Urothelium cell line (cell line): ENCODE measurements around the gene GAB4.
"Not testable (repeated sequence)": the region's sequence is repeated elsewhere in the genome, so short reads cannot be mapped to it uniquely, and the experiment has no call there.

Experiments used
- DNase-seq: peaks from one replicate; pipeline ENCODE4 v3.0.0; 2011; ENCODE audit warnings: low spot score, mixed read lengths
- FAIRE-seq: peaks from 2 replicates; lab custom pipeline; 2011; peaks lifted over from hg19 to GRCh38; lab: Jason Lieb, UNC

The GAB4 gene

GRCh38 chr22:16960220-16960883 is 47.7 kb downstream of the GAB4 start:
- no peak for DNase-seq
- FAIRE-seq: no peak

DNA sequence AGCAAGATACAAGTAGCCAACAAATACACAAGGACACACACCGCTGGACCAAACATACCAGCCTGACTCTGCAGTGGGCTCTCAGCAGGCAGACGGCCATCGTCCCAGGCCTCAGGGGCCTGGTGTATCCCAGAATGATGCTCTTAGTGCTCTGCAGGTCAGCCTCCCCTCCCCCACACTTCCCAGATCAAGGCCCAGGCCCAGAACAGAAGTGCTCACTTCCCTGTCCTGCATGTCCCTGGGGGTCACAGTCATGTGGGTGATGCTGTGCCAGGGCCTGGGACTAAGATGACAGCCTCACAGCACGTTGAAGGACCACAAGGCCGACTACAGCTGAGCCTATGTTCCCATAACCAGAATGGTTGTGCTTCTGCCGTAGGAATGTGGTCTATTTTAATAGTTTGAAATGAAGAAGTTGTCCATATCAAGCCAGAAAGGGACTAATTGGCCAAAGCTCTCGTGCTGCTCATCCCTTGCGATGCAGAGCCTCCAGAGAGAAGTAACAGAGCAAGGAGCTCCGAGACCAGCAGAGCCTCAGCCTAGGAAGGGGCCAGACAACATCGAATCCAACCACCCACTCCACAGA is 48.6 kb downstream of the GAB4 start:
- no peak for FAIRE-seq
- no peak for DNase-seq

DNA sequence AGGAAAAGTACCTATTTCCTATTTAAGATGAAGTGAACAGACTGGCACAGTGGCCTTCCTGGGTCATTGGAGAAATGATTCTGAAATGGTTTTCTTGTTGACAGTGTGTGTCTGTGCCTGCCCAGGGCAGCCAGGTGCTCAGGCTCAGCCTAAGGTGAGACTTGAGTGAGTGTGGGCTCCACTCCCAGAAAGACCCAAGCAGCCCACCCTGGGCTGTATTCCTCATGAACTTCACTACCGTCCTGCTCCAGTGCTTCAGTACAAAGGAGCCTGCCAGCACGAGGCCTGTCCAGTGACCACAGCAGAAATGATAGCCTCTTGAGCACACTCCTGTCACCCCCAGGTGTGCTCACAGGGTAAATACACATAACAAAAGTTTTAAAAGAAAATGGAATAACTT is 49.5 kb downstream of the GAB4 start:
- DNase-seq (no peak), FAIRE-seq (no peak)

GRCh38 chr22:16957781-16958180 is 50.2 kb downstream of the GAB4 start:
- FAIRE-seq: no peak
- DNase-seq: no peak

- DNase-seq: no peak
- FAIRE-seq: no peak
Observed at GRCh38 chr22:16956290-16956689, 51.7 kb downstream of the GAB4 start.

- no peak for FAIRE-seq
- DNase-seq: peak; percentile 22
Observed at GRCh38 chr22:16955678-16956210, 52.3 kb downstream of the GAB4 start.

DNA sequence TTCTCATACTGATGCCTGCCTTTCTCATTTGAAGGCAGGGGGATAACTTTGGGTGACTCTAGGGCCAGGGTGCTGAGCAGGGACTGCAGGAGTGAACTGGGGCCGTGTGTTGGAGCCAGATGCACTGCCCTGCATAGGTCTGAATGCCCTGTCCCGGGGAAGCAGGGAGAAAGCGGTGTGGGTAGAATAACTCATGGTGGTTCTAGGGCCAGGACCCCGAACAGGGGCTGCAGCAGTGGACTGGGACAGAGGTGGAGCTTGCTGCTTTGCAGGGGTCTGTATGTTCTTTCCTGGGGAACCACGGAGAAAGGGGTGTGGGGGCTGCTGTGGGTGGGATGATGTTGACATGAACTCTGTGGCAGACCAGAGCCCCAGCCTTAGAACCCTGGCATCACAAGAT is 52.9 kb downstream of the GAB4 start:
- no peak for DNase-seq
- no peak for FAIRE-seq

DNA sequence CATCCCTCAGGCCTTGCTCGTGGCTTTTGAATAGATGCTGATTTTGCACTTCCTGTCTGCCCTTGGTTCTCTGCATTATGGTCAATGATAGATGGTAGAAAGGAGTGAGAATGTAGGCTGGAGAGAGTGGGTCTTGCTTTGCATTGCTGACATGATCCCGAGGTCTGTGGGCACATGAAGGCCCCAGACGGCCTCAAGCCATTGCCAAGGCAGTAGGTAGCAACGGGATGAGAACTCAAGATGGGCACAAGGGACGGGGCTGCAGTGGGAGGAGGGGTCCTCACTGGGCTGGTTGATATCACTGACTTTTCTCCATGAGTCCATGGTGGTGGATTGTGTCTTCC is 54.0 kb downstream of the GAB4 start:
- no peak for FAIRE-seq
- DNase-seq: no peak

GRCh38 chr22:16953206-16954059 is 54.6 kb downstream of the GAB4 start:
- no peak for FAIRE-seq
- DNase-seq: no peak

- peak; percentile 17 for DNase-seq
- FAIRE-seq: no peak
Observed at GRCh38 chr22:16949561-16949960, 58.5 kb downstream of the GAB4 start.

- no peak for FAIRE-seq
- DNase-seq: no peak
Observed at GRCh38 chr22:16937811-16938210, 70.2 kb downstream of the GAB4 start.

GRCh38 chr22:16937209-16937608 is 70.8 kb downstream of the GAB4 start:
- not testable (repeated sequence) for DNase-seq, FAIRE-seq

- no peak for DNase-seq
- no peak for FAIRE-seq
Observed at GRCh38 chr22:16936625-16937024, 71.4 kb downstream of the GAB4 start.

DNA sequence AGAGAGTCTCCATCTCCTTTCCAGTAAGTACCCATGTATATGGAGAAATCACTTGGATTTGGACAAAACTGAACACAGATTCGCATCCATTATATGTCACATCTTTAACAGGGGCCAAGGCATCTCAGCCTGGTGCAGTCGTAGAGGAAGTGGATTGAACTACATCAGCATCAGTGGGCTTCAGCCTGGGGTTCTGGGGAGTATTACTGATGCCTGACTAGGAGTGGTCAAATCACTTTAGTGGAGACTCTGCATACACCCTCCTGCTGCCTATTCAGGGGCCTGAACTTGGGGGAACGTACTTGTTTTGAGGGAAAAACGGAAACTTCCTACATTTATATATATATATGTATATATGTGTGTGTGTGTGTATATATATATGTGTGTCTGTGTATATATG is 72.8 kb downstream of the GAB4 start:
- no peak for FAIRE-seq

DNA sequence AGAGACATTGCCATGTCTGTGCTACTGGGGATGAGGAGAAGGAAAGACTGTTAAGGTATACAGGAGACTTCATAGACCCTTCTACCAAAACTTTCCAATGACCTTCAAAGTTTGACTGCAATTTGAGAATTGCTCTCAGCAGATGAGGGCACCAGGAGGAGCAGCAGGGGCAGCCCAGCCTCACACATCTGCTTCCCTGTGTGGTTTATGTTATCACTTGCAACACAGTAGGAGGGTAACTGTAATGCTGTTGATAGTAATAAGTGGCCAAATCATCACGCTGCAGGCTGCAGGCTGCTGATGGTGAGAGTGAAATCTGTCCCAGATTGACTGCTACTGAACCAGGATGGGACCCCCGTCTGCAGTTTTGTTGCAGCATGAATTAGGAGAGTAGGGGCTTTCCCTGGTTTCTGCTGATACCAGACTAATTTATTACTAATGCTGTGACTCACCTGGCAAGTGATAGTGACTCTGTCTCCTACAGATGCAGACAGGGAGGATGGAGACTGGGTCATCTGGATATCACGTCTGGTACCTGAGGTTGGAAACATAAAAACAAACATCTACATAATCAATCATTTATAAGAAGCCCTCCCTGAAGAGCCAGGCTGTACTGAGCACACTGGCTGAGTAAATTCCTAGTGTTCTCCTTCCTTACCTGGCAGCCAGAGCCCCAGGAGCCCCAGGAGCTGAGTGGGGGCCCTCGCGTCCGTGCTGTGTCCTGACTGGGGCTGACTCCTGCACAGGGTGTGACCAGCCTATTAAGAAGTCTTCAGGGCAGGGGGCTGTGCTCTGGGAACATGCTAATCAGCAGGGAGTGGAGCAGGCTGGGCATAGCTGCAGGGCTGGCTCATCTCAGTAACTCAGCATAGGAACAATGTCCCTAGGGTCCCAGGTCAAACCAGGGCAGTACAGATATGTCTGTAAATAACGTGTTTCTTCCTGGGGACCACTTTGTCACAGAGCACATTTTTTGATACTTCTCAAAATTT is 74.4 kb downstream of the GAB4 start:
- no peak for FAIRE-seq
- no peak for DNase-seq

More for the DNA sequence above, 72.8 kb downstream of the GAB4 start:
- no peak for DNase-seq

GRCh38 chr22:16932577-16932976 is 75.4 kb downstream of the GAB4 start:
- no peak for DNase-seq

GRCh38 chr22:16925407-16925966 is 82.5 kb downstream of the GAB4 start:
- FAIRE-seq (no peak), DNase-seq (no peak)

More at GRCh38 chr22:16932577-16932976, 75.4 kb downstream of the GAB4 start:
- no peak for FAIRE-seq

- FAIRE-seq (no peak), DNase-seq (no peak)
Observed at GRCh38 chr22:16922706-16923105, 85.3 kb downstream of the GAB4 start.

DNA sequence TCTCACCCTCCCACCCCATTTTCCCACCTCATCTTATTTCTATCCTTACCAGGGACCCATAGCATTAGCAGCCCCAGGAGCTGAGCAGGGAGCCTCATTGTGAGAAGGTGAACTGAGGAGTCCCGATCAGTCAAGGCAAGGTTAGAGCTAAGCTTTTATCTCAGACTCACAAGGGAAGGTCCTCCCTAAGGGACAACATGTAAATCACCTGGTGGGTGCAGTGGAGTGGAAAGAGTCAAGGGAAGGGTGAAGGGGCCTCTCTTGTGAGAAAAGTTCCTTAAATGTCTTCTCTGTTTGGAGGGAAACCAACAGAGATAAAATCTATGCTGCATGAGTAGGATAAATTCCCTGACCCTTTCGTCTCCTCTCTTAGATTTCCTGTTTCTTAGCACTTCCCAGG is 85.9 kb downstream of the GAB4 start:
- DNase-seq (no peak), FAIRE-seq (no peak)
